ENCODE data around the gene TMEM25.
"Not testable (repeated sequence)": the region's sequence is repeated elsewhere in the genome, so short reads cannot be mapped to it uniquely, and the experiment has no call there.

The TMEM25 gene

GRCh38 chr11:118544010-118544646, 13.1 kb downstream of the TMEM25 start:
- Mint-ChIP-seq H3K4me3 (no peak overlapping the region), H3K9me3 (no peaks in the 10 kb centered on the region), H3K27me3 (ENCODE audit: low read depth) (no peaks in the 10 kb centered on the region), H3K36me3 (ENCODE audit: low read depth) (no peaks in the 10 kb centered on the region), H3K4me1 (ENCODE audit: low read depth) (no peaks in the 10 kb centered on the region), H3K27ac (no peak overlapping the region)

GRCh38 chr11:118544647-118545010, 13.6 kb downstream of the TMEM25 start:
- H3K4me3 Mint-ChIP-seq: no peak overlapping the region
- no peak overlapping the region for H3K27ac Mint-ChIP-seq
- no peaks in the 10 kb centered on the region for H3K4me1 Mint-ChIP-seq (ENCODE audit: low read depth)
- H3K9me3 Mint-ChIP-seq: no peaks in the 10 kb centered on the region
- no peaks in the 10 kb centered on the region for H3K36me3 Mint-ChIP-seq (ENCODE audit: low read depth)
- H3K27me3 Mint-ChIP-seq (ENCODE audit: low read depth): no peaks in the 10 kb centered on the region

- Mint-ChIP-seq H3K27me3 (ENCODE audit: low read depth) (no peaks in the 10 kb centered on the region), H3K4me1 (ENCODE audit: low read depth) (no peaks in the 10 kb centered on the region), H3K4me3 (no peak overlapping the region), H3K9me3 (no peaks in the 10 kb centered on the region), H3K36me3 (ENCODE audit: low read depth) (peaks cover 2% of the 10 kb centered on the region), H3K27ac (no peak overlapping the region)
Observed at GRCh38 chr11:118545533-118545932, 14.5 kb downstream of the TMEM25 start.

- H3K36me3 Mint-ChIP-seq (ENCODE audit: low read depth): peaks cover 7% of the 10 kb centered on the region
- no peak overlapping the region for H3K27ac Mint-ChIP-seq
- H3K27me3 Mint-ChIP-seq (ENCODE audit: low read depth): no peaks in the 10 kb centered on the region
- H3K9me3 Mint-ChIP-seq: no peaks in the 10 kb centered on the region
- H3K4me3 Mint-ChIP-seq: no peak overlapping the region
- no peaks in the 10 kb centered on the region for H3K4me1 Mint-ChIP-seq (ENCODE audit: low read depth)
Observed at GRCh38 chr11:118547132-118547531, 16.1 kb downstream of the TMEM25 start.

GRCh38 chr11:118552341-118552740, 21.3 kb downstream of the TMEM25 start:
- H3K27me3 Mint-ChIP-seq (ENCODE audit: low read depth): no peaks in the 10 kb centered on the region
- no peaks in the 10 kb centered on the region for H3K9me3 Mint-ChIP-seq
- H3K4me3 Mint-ChIP-seq: no peak overlapping the region
- peaks cover 19% of the 10 kb centered on the region for H3K36me3 Mint-ChIP-seq (ENCODE audit: low read depth)
- no peaks in the 10 kb centered on the region for H3K4me1 Mint-ChIP-seq (ENCODE audit: low read depth)
- H3K27ac Mint-ChIP-seq: no peak overlapping the region

- H3K4me1 Mint-ChIP-seq (ENCODE audit: low read depth): peaks cover 11% of the 10 kb centered on the region
- H3K9me3 Mint-ChIP-seq: no peaks in the 10 kb centered on the region
- no peak overlapping the region for H3K27ac Mint-ChIP-seq
- no peaks in the 10 kb centered on the region for H3K36me3 Mint-ChIP-seq (ENCODE audit: low read depth)
- no peaks in the 10 kb centered on the region for H3K27me3 Mint-ChIP-seq (ENCODE audit: low read depth)
- H3K4me3 Mint-ChIP-seq: no peak overlapping the region
Observed at GRCh38 chr11:118560806-118561205, 29.8 kb downstream of the TMEM25 start.

GRCh38 chr11:118565051-118565450, 34.1 kb downstream of the TMEM25 start:
- Mint-ChIP-seq H3K4me3 (peak overlapping the region; percentile 65), H3K36me3 (ENCODE audit: low read depth) (no peaks in the 10 kb centered on the region), H3K27ac (peak overlapping the region; percentile 50), H3K4me1 (ENCODE audit: low read depth) (peaks cover 14% of the 10 kb centered on the region), H3K27me3 (ENCODE audit: low read depth) (no peaks in the 10 kb centered on the region), H3K9me3 (no peaks in the 10 kb centered on the region)

GRCh38 chr11:118569670-118570069, 38.7 kb downstream of the TMEM25 start:
- Mint-ChIP-seq H3K9me3 (no peaks in the 10 kb centered on the region), H3K4me1 (ENCODE audit: low read depth) (peaks cover 32% of the 10 kb centered on the region), H3K4me3 (no peak overlapping the region), H3K27me3 (ENCODE audit: low read depth) (no peaks in the 10 kb centered on the region), H3K27ac (no peak overlapping the region), H3K36me3 (ENCODE audit: low read depth) (peaks cover 4% of the 10 kb centered on the region)

GRCh38 chr11:118570787-118571186, 39.8 kb downstream of the TMEM25 start:
- H3K27me3 Mint-ChIP-seq (ENCODE audit: low read depth): no peaks in the 10 kb centered on the region
- no peak overlapping the region for H3K27ac Mint-ChIP-seq
- H3K36me3 Mint-ChIP-seq (ENCODE audit: low read depth): peaks cover 4% of the 10 kb centered on the region
- H3K4me1 Mint-ChIP-seq (ENCODE audit: low read depth): peaks cover 32% of the 10 kb centered on the region
- H3K4me3 Mint-ChIP-seq: no peak overlapping the region
- no peaks in the 10 kb centered on the region for H3K9me3 Mint-ChIP-seq

GRCh38 chr11:118571701-118572060, 40.7 kb downstream of the TMEM25 start:
- H3K36me3 Mint-ChIP-seq (ENCODE audit: low read depth); H3K27me3 Mint-ChIP-seq (ENCODE audit: low read depth); H3K9me3 Mint-ChIP-seq: not testable (repeated sequence)
- peak overlapping the region; percentile 98 for H3K27ac Mint-ChIP-seq
- H3K4me1 Mint-ChIP-seq (ENCODE audit: low read depth): peaks cover 33% of the 10 kb centered on the region
- peak overlapping the region; percentile 100 for H3K4me3 Mint-ChIP-seq

GRCh38 chr11:118572061-118572980, 41.3 kb downstream of the TMEM25 start, which contains the start of gene ARCN1:
ARCN1 (plus strand) TSS chr11:118572409; CDS start chr11:118572548, 139 bp downstream.
- H3K9me3 Mint-ChIP-seq: no peaks in the 10 kb centered on the region
- peak within 1 kb of the TSS; percentile 98 for H3K27ac Mint-ChIP-seq
- H3K36me3 Mint-ChIP-seq (ENCODE audit: low read depth): peaks cover 7% of the 10 kb centered on the region
- H3K27me3 Mint-ChIP-seq (ENCODE audit: low read depth): no peaks in the 10 kb centered on the region
- H3K4me1 Mint-ChIP-seq (ENCODE audit: low read depth): peaks cover 34% of the 10 kb centered on the region
- peak within 1 kb of the TSS; percentile 100 for H3K4me3 Mint-ChIP-seq

GRCh38 chr11:118572981-118573550, 42.1 kb downstream of the TMEM25 start:
- H3K4me1 Mint-ChIP-seq (ENCODE audit: low read depth): peaks cover 38% of the 10 kb centered on the region
- H3K36me3 Mint-ChIP-seq (ENCODE audit: low read depth): peaks cover 10% of the 10 kb centered on the region

GRCh38 chr11:118574636-118575035, 43.6 kb downstream of the TMEM25 start:
- H3K36me3 Mint-ChIP-seq (ENCODE audit: low read depth): peaks cover 10% of the 10 kb centered on the region
- H3K27ac Mint-ChIP-seq: no peak overlapping the region
- H3K4me1 Mint-ChIP-seq (ENCODE audit: low read depth): peaks cover 38% of the 10 kb centered on the region
- no peaks in the 10 kb centered on the region for H3K9me3 Mint-ChIP-seq
- peak overlapping the region; percentile 54 for H3K4me3 Mint-ChIP-seq
- H3K27me3 Mint-ChIP-seq (ENCODE audit: low read depth): no peaks in the 10 kb centered on the region

More at GRCh38 chr11:118572981-118573550, 42.1 kb downstream of the TMEM25 start:
- H3K9me3 Mint-ChIP-seq: no peaks in the 10 kb centered on the region
- H3K27me3 Mint-ChIP-seq (ENCODE audit: low read depth): no peaks in the 10 kb centered on the region
- H3K4me3 Mint-ChIP-seq: peak overlapping the region; percentile 100
- H3K27ac Mint-ChIP-seq: peak overlapping the region; percentile 98

- H3K4me1 Mint-ChIP-seq (ENCODE audit: low read depth): peaks cover 29% of the 10 kb centered on the region
- peaks cover 16% of the 10 kb centered on the region for H3K36me3 Mint-ChIP-seq (ENCODE audit: low read depth)
- H3K27me3 Mint-ChIP-seq (ENCODE audit: low read depth); H3K27ac Mint-ChIP-seq; H3K4me3 Mint-ChIP-seq; H3K9me3 Mint-ChIP-seq: not testable (repeated sequence)
Observed at GRCh38 chr11:118577995-118578394, 47.0 kb downstream of the TMEM25 start.

- H3K4me3 Mint-ChIP-seq: no peak overlapping the region
- no peaks in the 10 kb centered on the region for H3K27me3 Mint-ChIP-seq (ENCODE audit: low read depth)
- no peaks in the 10 kb centered on the region for H3K9me3 Mint-ChIP-seq
- no peak overlapping the region for H3K27ac Mint-ChIP-seq
- H3K36me3 Mint-ChIP-seq (ENCODE audit: low read depth): peaks cover 32% of the 10 kb centered on the region
- peaks cover 6% of the 10 kb centered on the region for H3K4me1 Mint-ChIP-seq (ENCODE audit: low read depth)
Observed at GRCh38 chr11:118581057-118581456, 50.1 kb downstream of the TMEM25 start.
